K562 (cell line): Measurements from ENCODE around the gene CPSF7. TPM values are rescaled to one million over a fixed set of nuclear protein-coding genes. Genes with fewer than 3 reads are reported as not detected.

Experiments used
- CCNT2 ChIP-seq: IDR thresholded peaks from 2 replicates; pipeline ENCODE4 v1.6.1; 2011; ENCODE audit warnings: borderline replicate concordance, low read depth, mild to moderate bottlenecking, moderate library complexity, mixed read lengths, low read length; ENCODE audit not compliant: insufficient read length; ENCODE audit errors: extremely low read depth
- DMBX1 ChIP-seq: fragments of 250-450 bp; sonication (Bioruptor Pico); IDR thresholded peaks from 2 replicates; pipeline ENCODE4 v1.8.0; 2022; ENCODE audit warnings: inconsistent platforms, mild to moderate bottlenecking, moderate library complexity, borderline replicate concordance
- ETV5 ChIP-seq: sonication (generic); formaldehyde crosslinking; IDR thresholded peaks from 2 replicates; pipeline ENCODE4 v1.4.0; 2020; ENCODE audit warnings: low read depth, mild to moderate bottlenecking, missing genetic modification reagents
- FIP1L1 ChIP-seq: fragments of 200-400 bp; formaldehyde crosslinking; IDR thresholded peaks from 2 replicates; pipeline ENCODE4 v1.6.1; 2018; ENCODE audit warnings: mild to moderate bottlenecking, low read depth, low read length; ENCODE audit not compliant: poor library complexity, severe bottlenecking
- HNRNPLL ChIP-seq: fragments of 200-400 bp; formaldehyde crosslinking; IDR thresholded peaks from 2 replicates; pipeline ENCODE4 v1.6.1; 2017; ENCODE audit warnings: low read length, low read depth, mild to moderate bottlenecking; ENCODE audit not compliant: poor library complexity, severe bottlenecking
- KDM2B ChIP-seq: fragments of 250-450 bp; sonication (Bioruptor Pico); IDR thresholded peaks from 2 replicates; pipeline ENCODE4 v1.8.0; 2021; ENCODE audit warnings: mild to moderate bottlenecking, moderate library complexity
- MIER1 ChIP-seq: fragments of 450-650 bp; IDR thresholded peaks from 2 replicates; pipeline ENCODE4 v1.6.1; 2016; ENCODE audit warnings: antibody characterized with exemption, mild to moderate bottlenecking, low read depth
- OTX1 ChIP-seq: fragments of 450-650 bp; formaldehyde crosslinking; IDR thresholded peaks from 2 replicates; pipeline ENCODE4 v1.4.0; 2022; ENCODE audit warnings: mild to moderate bottlenecking
- PCBP1 ChIP-seq: fragments of 200-400 bp; formaldehyde crosslinking; IDR thresholded peaks from 2 replicates; pipeline ENCODE4 v1.6.1; 2018; ENCODE audit warnings: mild to moderate bottlenecking, low read depth, low read length; ENCODE audit not compliant: poor library complexity, severe bottlenecking
- PHF8 ChIP-seq: fragments of 200-600 bp; sonication (generic); IDR thresholded peaks from 2 replicates; pipeline ENCODE4 v1.6.1; 2012; ENCODE audit warnings: mixed run types, mild to moderate bottlenecking, inconsistent platforms, low read length, moderate library complexity, borderline replicate concordance
- RBBP5 ChIP-seq: fragments of 200-600 bp; sonication (generic); IDR thresholded peaks from 2 replicates; pipeline ENCODE4 v1.6.1; 2012; ENCODE audit warnings: borderline replicate concordance, mild to moderate bottlenecking, low read length, control low read depth, inconsistent platforms; ENCODE audit not compliant: insufficient read depth, poor library complexity, severe bottlenecking
- SIN3A ChIP-seq, 2 experiments: fragments of 150-350 bp in 1 of 2; IDR thresholded peaks; 2 replicates each; pipeline ENCODE4 v1.6.1; 2011 to 2016; ENCODE audit warnings: borderline replicate concordance in 2 of 2, low read depth in 2 of 2, low read length in 2 of 2, mild to moderate bottlenecking in 2 of 2, moderate library complexity in 2 of 2; ENCODE audit not compliant: control insufficient read depth in 1 of 2
- TARDBP ChIP-seq: fragments of 450-650 bp; IDR thresholded peaks from 2 replicates; pipeline ENCODE4 v1.6.1; 2016
- TCF3 ChIP-seq: sonication (generic); formaldehyde crosslinking; IDR thresholded peaks from 2 replicates; pipeline ENCODE4 v1.4.0; 2020; ENCODE audit warnings: mild to moderate bottlenecking, missing genetic modification reagents
- polyA plus RNA-seq, 8 experiments: library from polyadenylated mRNA; depleted of rRNA in 4 of 8; stranded (reverse) in 5 of 8; unstranded in 3 of 8; fragments of >200 nt; fragmentation: Nextera tagmentation in 2 of 8; fragmentation: Illumina TruSeq in 1 of 8; extraction: Ambion mirVana in 2 of 8; extraction: Trizol in 1 of 8; gene quantifications; 2 replicates each; pipeline versions ENCODE4 v1.2.1 to v1.2.3, GENCODE V29; 2011 to 2014; ENCODE audit warnings: inconsistent platforms in 1 of 8, missing spikeins in 1 of 8
- total RNA-seq, 7 experiments: library from RNA; depleted of rRNA in 6 of 7; stranded (reverse); fragments of >200 nt in 6 of 7; fragmentation: Illumina TruSeq in 2 of 7; extraction: Trizol in 2 of 7; gene quantifications; 2 replicates each; pipeline versions ENCODE4 v1.2.1 to v1.2.3, GENCODE V29; 2011 to 2021; ENCODE audit warnings: low replicate concordance in 1 of 7
- TF ChIP-seq, protein P1 (sequence below): fragments of 450-650 bp; IDR thresholded peaks from 2 replicates; pipeline ENCODE4 v1.6.1; 2018; ENCODE audit not compliant: partially characterized antibody
- TF ChIP-seq, protein P2 (sequence below): fragments of 200-800 bp; sonication (Bioruptor generic); IDR thresholded peaks from 2 replicates; pipeline ENCODE4 v1.6.1; 2017; ENCODE audit warnings: missing genetic modification characterization, missing compliant biosample characterization

Gene CPSF7
- total and polyA plus RNA-seq, 9 of the 15 experiments (the other 6 are each of a cell fraction or from before 2014, with no cell fraction given), result 14.8 to 104 (median 44.1) TPM

DNA sequence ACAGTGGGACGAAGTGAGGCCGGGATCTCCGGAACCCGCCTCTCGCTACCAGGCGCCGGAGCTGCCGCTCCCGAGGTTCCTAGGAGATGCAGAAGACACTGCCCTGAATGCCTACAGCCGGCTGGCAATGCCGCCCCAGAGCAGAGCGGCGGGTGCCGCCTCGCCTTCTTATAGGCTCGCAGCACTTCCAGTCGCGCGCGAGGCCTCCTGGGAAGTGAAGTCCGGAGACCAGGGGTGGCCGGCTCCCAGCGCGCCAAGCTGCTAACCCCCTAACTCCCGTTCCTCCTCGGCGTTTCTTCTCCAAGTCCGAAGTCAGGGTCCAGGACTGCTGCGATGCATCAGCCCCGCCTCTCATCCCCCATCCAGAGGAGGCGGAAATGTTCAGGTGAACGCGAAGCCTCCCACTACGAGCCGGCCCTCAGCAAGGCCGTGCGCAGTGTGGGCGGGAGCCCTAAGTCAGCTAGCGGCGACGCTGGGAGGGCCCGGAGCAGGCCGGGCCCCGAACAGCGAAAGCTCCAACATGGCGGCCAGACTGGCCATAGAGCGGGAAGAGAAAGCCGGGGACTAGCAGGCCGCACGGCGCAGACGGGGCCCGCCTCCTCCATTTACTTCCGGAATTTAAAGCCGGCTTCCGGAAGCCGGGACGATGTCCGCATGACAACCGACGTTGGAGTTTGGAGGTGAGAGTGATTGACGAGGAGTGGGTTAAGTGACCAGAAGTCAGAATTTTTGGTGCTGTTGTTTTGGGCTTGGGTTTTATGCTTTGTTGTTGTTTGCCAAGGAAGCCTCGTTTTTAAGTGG lies 67.8 kb downstream of the CPSF7 start, which contains the start of the genes CYB561A3 and TMEM138 (continued):
- TF ChIP-seq TARDBP (peak; percentile 62; the same call in 1 of the 2 replicates), PHF8 (peak; percentile 99), CCNT2 (peak; percentile 53), RBBP5 (peak; percentile 56), OTX1 (CRISPR knock-in tag) (peak; percentile 82; the same call in 1 of the 2 replicates), FIP1L1 (peak; percentile 94), PCBP1 (no peak), ETV5 (CRISPR knock-in tag) (peak; percentile 54; the same call in 1 of the 2 replicates), TCF3 (CRISPR knock-in tag) (peak; percentile 43), MIER1 (0 out of 2 replicates have a peak, but pooled peaks have one; percentile 4), DMBX1 (CRISPR knock-in tag) (peak; percentile 43; the same call in 1 of the 2 replicates), KDM2B (CRISPR knock-in tag) (no peak), HNRNPLL (peak; percentile 64), SIN3A (IDR thresholded peaks at IDR 0.05; ENCODE audit: borderline replicate concordance in 2 of 2, control insufficient read depth in 1 of 2, low read depth in 2 of 2, low read length in 2 of 2) (peak; percentile 85 to 89; a peak in 3 of 4 replicates)
- TF ChIP-seq, protein P1, sequence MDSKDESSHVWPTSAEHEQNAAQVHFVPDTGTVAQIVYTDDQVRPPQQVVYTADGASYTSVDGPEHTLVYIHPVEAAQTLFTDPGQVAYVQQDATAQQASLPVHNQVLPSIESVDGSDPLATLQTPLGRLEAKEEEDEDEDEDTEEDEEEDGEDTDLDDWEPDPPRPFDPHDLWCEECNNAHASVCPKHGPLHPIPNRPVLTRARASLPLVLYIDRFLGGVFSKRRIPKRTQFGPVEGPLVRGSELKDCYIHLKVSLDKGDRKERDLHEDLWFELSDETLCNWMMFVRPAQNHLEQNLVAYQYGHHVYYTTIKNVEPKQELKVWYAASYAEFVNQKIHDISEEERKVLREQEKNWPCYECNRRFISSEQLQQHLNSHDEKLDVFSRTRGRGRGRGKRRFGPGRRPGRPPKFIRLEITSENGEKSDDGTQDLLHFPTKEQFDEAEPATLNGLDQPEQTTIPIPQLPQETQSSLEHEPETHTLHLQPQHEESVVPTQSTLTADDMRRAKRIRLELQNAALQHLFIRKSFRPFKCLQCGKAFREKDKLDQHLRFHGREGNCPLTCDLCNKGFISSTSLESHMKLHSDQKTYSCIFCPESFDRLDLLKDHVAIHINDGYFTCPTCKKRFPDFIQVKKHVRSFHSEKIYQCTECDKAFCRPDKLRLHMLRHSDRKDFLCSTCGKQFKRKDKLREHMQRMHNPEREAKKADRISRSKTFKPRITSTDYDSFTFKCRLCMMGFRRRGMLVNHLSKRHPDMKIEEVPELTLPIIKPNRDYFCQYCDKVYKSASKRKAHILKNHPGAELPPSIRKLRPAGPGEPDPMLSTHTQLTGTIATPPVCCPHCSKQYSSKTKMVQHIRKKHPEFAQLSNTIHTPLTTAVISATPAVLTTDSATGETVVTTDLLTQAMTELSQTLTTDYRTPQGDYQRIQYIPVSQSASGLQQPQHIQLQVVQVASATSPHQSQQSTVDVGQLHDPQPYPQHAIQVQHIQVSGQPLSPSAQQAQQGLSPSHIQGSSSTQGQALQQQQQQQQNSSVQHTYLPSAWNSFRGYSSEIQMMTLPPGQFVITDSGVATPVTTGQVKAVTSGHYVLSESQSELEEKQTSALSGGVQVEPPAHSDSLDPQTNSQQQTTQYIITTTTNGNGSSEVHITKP, result peak; percentile 25
- TF ChIP-seq, protein P2, sequence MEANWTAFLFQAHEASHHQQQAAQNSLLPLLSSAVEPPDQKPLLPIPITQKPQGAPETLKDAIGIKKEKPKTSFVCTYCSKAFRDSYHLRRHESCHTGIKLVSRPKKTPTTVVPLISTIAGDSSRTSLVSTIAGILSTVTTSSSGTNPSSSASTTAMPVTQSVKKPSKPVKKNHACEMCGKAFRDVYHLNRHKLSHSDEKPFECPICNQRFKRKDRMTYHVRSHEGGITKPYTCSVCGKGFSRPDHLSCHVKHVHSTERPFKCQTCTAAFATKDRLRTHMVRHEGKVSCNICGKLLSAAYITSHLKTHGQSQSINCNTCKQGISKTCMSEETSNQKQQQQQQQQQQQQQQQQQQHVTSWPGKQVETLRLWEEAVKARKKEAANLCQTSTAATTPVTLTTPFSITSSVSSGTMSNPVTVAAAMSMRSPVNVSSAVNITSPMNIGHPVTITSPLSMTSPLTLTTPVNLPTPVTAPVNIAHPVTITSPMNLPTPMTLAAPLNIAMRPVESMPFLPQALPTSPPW, result peak; percentile 63; the same call in 1 of the 2 replicates
